ENCODE measurements around the gene CALCOCO2.

DNA sequence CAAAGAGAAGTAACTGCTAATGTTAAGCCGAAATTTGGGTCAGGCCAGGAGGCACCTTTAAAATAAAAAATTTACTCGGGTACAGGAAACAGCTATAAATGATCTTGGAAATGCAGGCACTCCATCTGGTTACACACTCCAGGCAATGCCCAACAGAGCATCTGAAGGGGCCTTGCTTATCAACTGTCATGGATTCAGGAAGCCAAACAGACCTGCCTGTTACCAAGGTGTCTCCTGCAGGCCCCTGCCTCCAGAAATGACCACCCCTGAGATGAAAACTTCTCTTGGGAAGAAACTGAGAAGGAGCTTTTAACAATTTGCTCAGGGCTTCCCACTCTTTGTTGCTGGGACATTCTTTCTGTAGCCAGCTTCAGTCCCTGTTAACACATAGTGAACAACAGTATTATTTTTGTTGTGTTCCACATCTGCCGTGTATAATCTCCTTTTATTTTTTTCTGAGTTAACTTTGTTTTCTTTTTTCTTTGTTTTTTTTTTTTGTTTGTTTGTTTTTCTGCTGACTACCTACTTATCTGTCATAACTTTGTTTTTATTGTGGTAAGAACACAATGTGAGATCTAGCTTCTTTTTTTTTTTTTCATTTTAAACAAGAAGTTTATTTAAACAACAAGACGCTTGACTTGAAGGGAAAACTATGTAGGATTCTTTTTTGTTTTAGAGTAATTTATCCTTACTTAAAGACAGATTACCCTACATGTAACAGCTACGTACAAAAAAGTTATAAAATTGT lies 43.0 kb downstream of the CALCOCO2 start:
- TF ChIP-seq, protein P1, sequence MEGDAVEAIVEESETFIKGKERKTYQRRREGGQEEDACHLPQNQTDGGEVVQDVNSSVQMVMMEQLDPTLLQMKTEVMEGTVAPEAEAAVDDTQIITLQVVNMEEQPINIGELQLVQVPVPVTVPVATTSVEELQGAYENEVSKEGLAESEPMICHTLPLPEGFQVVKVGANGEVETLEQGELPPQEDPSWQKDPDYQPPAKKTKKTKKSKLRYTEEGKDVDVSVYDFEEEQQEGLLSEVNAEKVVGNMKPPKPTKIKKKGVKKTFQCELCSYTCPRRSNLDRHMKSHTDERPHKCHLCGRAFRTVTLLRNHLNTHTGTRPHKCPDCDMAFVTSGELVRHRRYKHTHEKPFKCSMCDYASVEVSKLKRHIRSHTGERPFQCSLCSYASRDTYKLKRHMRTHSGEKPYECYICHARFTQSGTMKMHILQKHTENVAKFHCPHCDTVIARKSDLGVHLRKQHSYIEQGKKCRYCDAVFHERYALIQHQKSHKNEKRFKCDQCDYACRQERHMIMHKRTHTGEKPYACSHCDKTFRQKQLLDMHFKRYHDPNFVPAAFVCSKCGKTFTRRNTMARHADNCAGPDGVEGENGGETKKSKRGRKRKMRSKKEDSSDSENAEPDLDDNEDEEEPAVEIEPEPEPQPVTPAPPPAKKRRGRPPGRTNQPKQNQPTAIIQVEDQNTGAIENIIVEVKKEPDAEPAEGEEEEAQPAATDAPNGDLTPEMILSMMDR (IDR thresholded peaks at IDR 0.05; ENCODE audit: low read depth, low read length), result no peak
- TF ChIP-seq EZH2phosphoT487 (IDR thresholded peaks at IDR 0.05; ENCODE audit: low read depth), result no peak
